HepG2 (cell line): ENCODE results near the gene HYAL1. TPM values are rescaled to one million over a fixed set of nuclear protein-coding genes. Genes with fewer than 3 reads are reported as not detected.

Source experiments
- ATF7-NPFF ChIP-seq: sonication (generic); formaldehyde crosslinking; IDR thresholded peaks from 2 replicates; pipeline ENCODE4 v1.8.1; 2023; ENCODE audit warnings: mild to moderate bottlenecking, low read depth, missing genetic modification reagents, moderate library complexity
- BRD4 ChIP-seq: sonication (generic); formaldehyde crosslinking; IDR thresholded peaks from 2 replicates; pipeline ENCODE4 v1.4.0; 2020; ENCODE audit warnings: missing genetic modification reagents
- MTA1 ChIP-seq: sonication (generic); formaldehyde crosslinking; IDR thresholded peaks from 2 replicates; pipeline ENCODE4 v1.4.0; 2020; ENCODE audit warnings: missing genetic modification reagents, mild to moderate bottlenecking, borderline replicate concordance
- NKX3-1 ChIP-seq: sonication (generic); formaldehyde crosslinking; IDR thresholded peaks from 2 replicates; pipeline ENCODE4 v1.5.0; 2020; ENCODE audit warnings: missing genetic modification reagents
- RFXAP ChIP-seq: sonication (generic); formaldehyde crosslinking; IDR thresholded peaks from 2 replicates; pipeline ENCODE4 v1.4.0; 2020; ENCODE audit warnings: missing genetic modification reagents, borderline replicate concordance
- SMAD1 ChIP-seq: sonication (generic); formaldehyde crosslinking; IDR thresholded peaks from 2 replicates; pipeline ENCODE4 v1.4.0; 2020; ENCODE audit warnings: missing genetic modification reagents, low read depth, mild to moderate bottlenecking, borderline replicate concordance
- SMYD3 ChIP-seq: sonication (generic); formaldehyde crosslinking; IDR thresholded peaks from 2 replicates; pipeline ENCODE4 v1.8.1; 2023; ENCODE audit warnings: mild to moderate bottlenecking, missing genetic modification reagents
- YEATS4 ChIP-seq: sonication (generic); formaldehyde crosslinking; IDR thresholded peaks from 2 replicates; pipeline ENCODE4 v1.4.0; 2020; ENCODE audit warnings: missing genetic modification reagents, borderline replicate concordance
- ZC3H13 ChIP-seq: sonication (generic); formaldehyde crosslinking; IDR thresholded peaks from 2 replicates; pipeline ENCODE4 v1.8.1; 2023; ENCODE audit warnings: mild to moderate bottlenecking, missing genetic modification reagents, moderate library complexity
- ZFYVE20 ChIP-seq: sonication (generic); formaldehyde crosslinking; IDR thresholded peaks from 2 replicates; pipeline ENCODE4 v1.8.0; 2023; ENCODE audit warnings: low read depth, mild to moderate bottlenecking, moderate library complexity, missing genetic modification reagents, borderline replicate concordance
- ZKSCAN8 ChIP-seq: IDR thresholded peaks from 2 replicates; pipeline ENCODE4 v1.6.1; 2016; ENCODE audit warnings: borderline replicate concordance, missing genetic modification reagents, missing compliant biosample characterization
- ZMYM3 ChIP-seq: sonication (generic); formaldehyde crosslinking; IDR thresholded peaks from 2 replicates; pipeline ENCODE4 v1.5.1; 2020; ENCODE audit warnings: mild to moderate bottlenecking, missing genetic modification reagents
- ZNF136 ChIP-seq: sonication (generic); formaldehyde crosslinking; IDR thresholded peaks from 2 replicates; pipeline ENCODE4 v1.8.1; 2022; ENCODE audit warnings: low read depth, mild to moderate bottlenecking, moderate library complexity, missing genetic modification reagents
- ZNF333 ChIP-seq: sonication (generic); formaldehyde crosslinking; IDR thresholded peaks from 2 replicates; pipeline ENCODE4 v1.4.0; 2020; ENCODE audit warnings: mild to moderate bottlenecking, missing genetic modification reagents, borderline replicate concordance
- ZNF563 ChIP-seq: sonication (generic); formaldehyde crosslinking; IDR thresholded peaks from 2 replicates; pipeline ENCODE4 v1.8.0; 2022; ENCODE audit warnings: mild to moderate bottlenecking, moderate library complexity, missing genetic modification reagents
- ZNF607 ChIP-seq: sonication (generic); formaldehyde crosslinking; IDR thresholded peaks from 2 replicates; pipeline ENCODE4 v1.5.1; 2020; ENCODE audit warnings: missing genetic modification reagents, mild to moderate bottlenecking, borderline replicate concordance
- ZNF720 ChIP-seq: sonication (generic); formaldehyde crosslinking; IDR thresholded peaks from 2 replicates; pipeline ENCODE4 v1.4.0; 2020; ENCODE audit warnings: missing genetic modification reagents
- ZNF772 ChIP-seq: sonication (generic); formaldehyde crosslinking; IDR thresholded peaks from 2 replicates; pipeline ENCODE4 v1.5.0; 2020; ENCODE audit warnings: mild to moderate bottlenecking, missing genetic modification reagents
- ZSCAN25 ChIP-seq: sonication (generic); formaldehyde crosslinking; IDR thresholded peaks from 2 replicates; pipeline ENCODE4 v1.8.0; 2022; ENCODE audit warnings: mild to moderate bottlenecking, missing genetic modification reagents
- polyA plus RNA-seq, 8 experiments: library from polyadenylated mRNA; depleted of rRNA in 3 of 8; stranded (reverse) in 7 of 8; unstranded in 1 of 8; fragments of >200 nt; fragmentation: Illumina TruSeq in 4 of 8; extraction: Trizol in 4 of 8; gene quantifications; 2 replicates each; pipeline versions ENCODE4 v1.2.1 to v1.2.3, GENCODE V29; 2011 to 2016; ENCODE audit warnings: low read depth in 4 of 8, missing spikeins in 1 of 8, mixed read lengths in 1 of 8; ENCODE audit not compliant: insufficient read depth in 1 of 8
- total RNA-seq, 5 experiments: library from RNA; depleted of rRNA; stranded (reverse); fragments of >200 nt; fragmentation: Illumina TruSeq; extraction: Trizol; gene quantifications; 2 replicates each; pipeline ENCODE4 v1.2.3, GENCODE V29; 2016; ENCODE audit warnings: low read depth in 1 of 5
- TF ChIP-seq, protein P1 (sequence below): sonication (generic); formaldehyde crosslinking; IDR thresholded peaks from 2 replicates; pipeline ENCODE4 v1.5.1; 2020; ENCODE audit warnings: mild to moderate bottlenecking, missing genetic modification reagents, moderate library complexity
- TF ChIP-seq, protein P2 (sequence below), 2 experiments: fragments of 450-650 bp in 1 of 2; sonication (generic) in 1 of 2; formaldehyde crosslinking; IDR thresholded peaks; 2 replicates each; pipeline versions ENCODE4 v1.5.0 to v1.8.0; 2020 to 2022; ENCODE audit warnings: mild to moderate bottlenecking in 1 of 2, missing genetic modification reagents in 1 of 2

Gene HYAL1
- total and polyA plus RNA-seq, 2 of the 13 experiments (the other 11 are each of a cell fraction or from before 2014, with no cell fraction given) = 76.5 to 193 TPM

DNA sequence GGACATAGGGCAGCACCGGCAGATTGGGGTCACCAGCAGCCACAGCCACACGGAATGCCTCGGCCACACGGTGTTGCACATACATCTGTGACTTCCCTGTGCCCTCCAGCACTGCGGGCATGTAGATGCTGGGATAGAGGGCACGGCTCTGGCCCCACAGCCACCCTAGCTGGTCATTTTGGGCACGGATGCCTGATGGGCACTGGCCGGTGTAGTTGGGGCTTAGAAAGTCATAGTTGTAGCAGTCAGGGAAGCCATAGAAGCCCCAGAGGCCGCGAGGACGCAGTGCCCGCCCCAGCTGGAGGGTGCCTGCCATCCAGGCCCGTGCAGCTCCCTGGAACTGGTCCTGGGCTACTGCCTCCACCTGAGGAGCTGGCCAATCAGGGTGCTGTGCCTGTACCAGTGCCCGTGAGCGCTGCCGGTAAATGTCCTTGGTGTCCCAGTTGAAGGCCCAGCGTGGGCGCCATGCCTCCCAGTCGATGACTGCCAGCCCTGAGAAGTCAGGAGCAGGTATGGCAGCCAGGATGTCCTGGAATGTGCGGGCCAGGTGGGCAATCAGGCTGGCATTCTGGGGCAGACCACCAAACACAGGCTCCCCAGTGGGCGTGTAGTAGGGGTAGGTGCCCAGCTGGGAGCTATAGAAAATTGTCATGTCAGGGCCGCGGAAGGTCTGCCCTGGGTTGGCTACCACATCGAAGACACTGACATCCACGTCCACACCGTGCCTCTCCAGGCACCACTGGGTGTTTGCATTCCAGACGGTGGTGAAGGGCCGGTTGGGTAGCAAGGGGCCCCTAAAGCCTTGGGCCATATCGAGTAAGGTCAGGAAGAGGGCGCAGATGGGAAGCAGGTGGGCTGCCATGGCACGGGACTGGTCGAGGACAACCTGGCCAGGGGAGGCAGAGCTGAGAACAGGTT, 1.0 kb downstream of the HYAL1 start (continued):
- TF ChIP-seq, protein P1, sequence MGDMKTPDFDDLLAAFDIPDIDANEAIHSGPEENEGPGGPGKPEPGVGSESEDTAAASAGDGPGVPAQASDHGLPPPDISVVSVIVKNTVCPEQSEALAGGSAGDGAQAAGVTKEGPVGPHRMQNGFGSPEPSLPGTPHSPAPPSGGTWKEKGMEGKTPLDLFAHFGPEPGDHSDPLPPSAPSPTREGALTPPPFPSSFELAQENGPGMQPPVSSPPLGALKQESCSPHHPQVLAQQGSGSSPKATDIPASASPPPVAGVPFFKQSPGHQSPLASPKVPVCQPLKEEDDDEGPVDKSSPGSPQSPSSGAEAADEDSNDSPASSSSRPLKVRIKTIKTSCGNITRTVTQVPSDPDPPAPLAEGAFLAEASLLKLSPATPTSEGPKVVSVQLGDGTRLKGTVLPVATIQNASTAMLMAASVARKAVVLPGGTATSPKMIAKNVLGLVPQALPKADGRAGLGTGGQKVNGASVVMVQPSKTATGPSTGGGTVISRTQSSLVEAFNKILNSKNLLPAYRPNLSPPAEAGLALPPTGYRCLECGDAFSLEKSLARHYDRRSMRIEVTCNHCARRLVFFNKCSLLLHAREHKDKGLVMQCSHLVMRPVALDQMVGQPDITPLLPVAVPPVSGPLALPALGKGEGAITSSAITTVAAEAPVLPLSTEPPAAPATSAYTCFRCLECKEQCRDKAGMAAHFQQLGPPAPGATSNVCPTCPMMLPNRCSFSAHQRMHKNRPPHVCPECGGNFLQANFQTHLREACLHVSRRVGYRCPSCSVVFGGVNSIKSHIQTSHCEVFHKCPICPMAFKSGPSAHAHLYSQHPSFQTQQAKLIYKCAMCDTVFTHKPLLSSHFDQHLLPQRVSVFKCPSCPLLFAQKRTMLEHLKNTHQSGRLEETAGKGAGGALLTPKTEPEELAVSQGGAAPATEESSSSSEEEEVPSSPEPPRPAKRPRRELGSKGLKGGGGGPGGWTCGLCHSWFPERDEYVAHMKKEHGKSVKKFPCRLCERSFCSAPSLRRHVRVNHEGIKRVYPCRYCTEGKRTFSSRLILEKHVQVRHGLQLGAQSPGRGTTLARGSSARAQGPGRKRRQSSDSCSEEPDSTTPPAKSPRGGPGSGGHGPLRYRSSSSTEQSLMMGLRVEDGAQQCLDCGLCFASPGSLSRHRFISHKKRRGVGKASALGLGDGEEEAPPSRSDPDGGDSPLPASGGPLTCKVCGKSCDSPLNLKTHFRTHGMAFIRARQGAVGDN (CRISPR knock-in tag) = no peak
- TF ChIP-seq ZMYM3 (CRISPR knock-in tag) (no peak), ZFYVE20 (0 out of 2 replicates have a peak, but pooled peaks have one; percentile 66), ZNF772 (CRISPR knock-in tag) (peak; percentile 56; the same call in 1 of the 2 replicates), ZC3H13 (no peak; the same call in 1 of the 2 replicates), ZSCAN25 (no peak), ZNF607 (CRISPR knock-in tag) (peak; percentile 9; the same call in 1 of the 2 replicates), ATF7-NPFF (CRISPR knock-in tag) (0 out of 2 replicates have a peak, but pooled peaks have one; percentile 71), ZNF136 (CRISPR knock-in tag) (no peak), SMYD3 (no peak), YEATS4 (CRISPR knock-in tag) (peak; percentile 2; the same call in 1 of the 2 replicates), ZNF333 (CRISPR knock-in tag) (0 out of 2 replicates have a peak, but pooled peaks have one; percentile 9), ZNF720 (CRISPR knock-in tag) (no peak), RFXAP (CRISPR knock-in tag) (no peak), ZKSCAN8 (CRISPR knock-in tag) (no peak), NKX3-1 (no peak), BRD4 (CRISPR knock-in tag) (0 out of 2 replicates have a peak, but pooled peaks have one; percentile 26), MTA1 (peak; percentile 44; the same call in 1 of the 2 replicates), ZNF563 (CRISPR knock-in tag) (peak; percentile 53), SMAD1 (CRISPR knock-in tag) (peak; percentile 62; the same call in 1 of the 2 replicates)
- TF ChIP-seq, protein P2, sequence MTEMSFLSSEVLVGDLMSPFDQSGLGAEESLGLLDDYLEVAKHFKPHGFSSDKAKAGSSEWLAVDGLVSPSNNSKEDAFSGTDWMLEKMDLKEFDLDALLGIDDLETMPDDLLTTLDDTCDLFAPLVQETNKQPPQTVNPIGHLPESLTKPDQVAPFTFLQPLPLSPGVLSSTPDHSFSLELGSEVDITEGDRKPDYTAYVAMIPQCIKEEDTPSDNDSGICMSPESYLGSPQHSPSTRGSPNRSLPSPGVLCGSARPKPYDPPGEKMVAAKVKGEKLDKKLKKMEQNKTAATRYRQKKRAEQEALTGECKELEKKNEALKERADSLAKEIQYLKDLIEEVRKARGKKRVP (CRISPR knock-in tag; IDR thresholded peaks at IDR 0.05) = no peak
